Stimulated activated CD4-positive, alpha-beta T cell treated with anti-CD3 and anti-CD28 coated beads, Interleukin-15, amount 100 ng/mL, for 48 hours (primary cell): ENCODE results near the gene AP2A1.
A peak's percentile ranks its signal among the peaks of the same experiment; 100 is the strongest.

ENCODE experiments used
- DNase-seq, 2 donors: peaks; one replicate each; pipeline ENCODE4 v3.0.0-alpha.2; 2020; ENCODE audit warnings: low read depth in 2 of 2

Gene AP2A1

GRCh38 chr19:49838885-49839588 is 72.2 kb downstream of the AP2A1 start:
- DNase-seq: no peak

GRCh38 chr19:49839713-49840112 is 72.9 kb downstream of the AP2A1 start:
- DNase-seq: no peak

- no peak for DNase-seq
These were observed 73.5 kb downstream of the AP2A1 start for GRCh38 chr19:49840321-49840720.

GRCh38 chr19:49840736-49841249 is 74.0 kb downstream of the AP2A1 start:
- no peak for DNase-seq

GRCh38 chr19:49843265-49843664 is 76.5 kb downstream of the AP2A1 start:
- no peak for DNase-seq

GRCh38 chr19:49844138-49845095 is 77.6 kb downstream of the AP2A1 start:
- no peak for DNase-seq

GRCh38 chr19:49845414-49845813 is 78.6 kb downstream of the AP2A1 start:
- DNase-seq: no peak

GRCh38 chr19:49846408-49846807 is 79.6 kb downstream of the AP2A1 start:
- no peak for DNase-seq

- DNase-seq: no peak
These were observed 81.2 kb downstream of the AP2A1 start for GRCh38 chr19:49847731-49848696.

GRCh38 chr19:49848938-49849337 is 82.1 kb downstream of the AP2A1 start:
- no peak for DNase-seq

- DNase-seq: no peak
These were observed 82.8 kb downstream of the AP2A1 start for GRCh38 chr19:49849433-49850220.

- DNase-seq: no peak
These were observed 83.4 kb downstream of the AP2A1 start for GRCh38 chr19:49850221-49850486.

GRCh38 chr19:49850487-49851342 is 83.9 kb downstream of the AP2A1 start, which contains the start of gene PTOV1:
Gene PTOV1 (plus strand): TSS chr19:49851159.
- peak; percentile 85 for DNase-seq

- no peak for DNase-seq
These were observed 84.9 kb downstream of the AP2A1 start for GRCh38 chr19:49851456-49852259.

GRCh38 chr19:49852631-49853126 is 85.9 kb downstream of the AP2A1 start:
- no peak for DNase-seq

- no peak for DNase-seq
These were observed 87.1 kb downstream of the AP2A1 start for GRCh38 chr19:49853852-49854377.

GRCh38 chr19:49854378-49855263 is 87.8 kb downstream of the AP2A1 start:
- DNase-seq: no peak

GRCh38 chr19:49855277-49855675 is 88.5 kb downstream of the AP2A1 start:
- DNase-seq: no peak
